WERI-Rb-1 (cell line): ENCODE results near the gene CEP97.
"Not testable (repeated sequence)": the region's sequence is repeated elsewhere in the genome, so short reads cannot be mapped to it uniquely, and the experiment has no call there.

Experiments used
- DNase-seq: peaks from one replicate; pipeline ENCODE4 v3.0.0-alpha.2; 2020
- H3K27ac ChIP-seq: fragments of 250-450 bp; sonication (Bioruptor Pico); 2 replicates; pipeline ENCODE4 v1.5.1; 2020; ENCODE audit warnings: mild to moderate bottlenecking, moderate library complexity
- H3K27me3 ChIP-seq: fragments of 250-450 bp; sonication (Bioruptor Pico); 2 replicates; pipeline ENCODE4 v1.5.1; 2021; ENCODE audit warnings: mild to moderate bottlenecking, low read depth, moderate library complexity; ENCODE audit not compliant: insufficient read depth, severe bottlenecking
- H3K36me3 ChIP-seq: fragments of 250-450 bp; sonication (Bioruptor Pico); 2 replicates; pipeline ENCODE4 v1.5.1; 2020; ENCODE audit warnings: mild to moderate bottlenecking, moderate library complexity
- H3K4me3 ChIP-seq: 2 replicates; pipeline ENCODE4 v1.5.1; 2011; ENCODE audit warnings: low read depth, mild to moderate bottlenecking, control low read depth, low read length
- H3K9me3 ChIP-seq: fragments of 250-450 bp; sonication (Bioruptor Pico); 2 replicates; pipeline ENCODE4 v1.5.1; 2021; ENCODE audit warnings: mild to moderate bottlenecking, moderate library complexity; ENCODE audit not compliant: severe bottlenecking
- CTCF ChIP-seq: IDR thresholded peaks from 2 replicates; pipeline ENCODE4 v1.5.1; 2011; ENCODE audit warnings: low read depth, mild to moderate bottlenecking, control low read depth, inconsistent platforms, low read length

The CEP97 gene

GRCh38 chr3:101744811-101745210 is 20.4 kb downstream of the CEP97 start:
- TF ChIP-seq CTCF: no peak
- DNase-seq: no peak
- no peaks in the 10 kb centered on the region for H3K27me3 ChIP-seq
- H3K4me3 ChIP-seq: no peak overlapping the region
- peaks cover 2% of the 10 kb centered on the region for H3K9me3 ChIP-seq
- H3K36me3 ChIP-seq: peaks cover 43% of the 10 kb centered on the region
- no peak overlapping the region for H3K27ac ChIP-seq

- not testable (repeated sequence) for H3K9me3 ChIP-seq, DNase-seq, H3K27ac ChIP-seq, H3K27me3 ChIP-seq, H3K4me3 ChIP-seq
- H3K36me3 ChIP-seq: peaks cover 40% of the 10 kb centered on the region
Observed at GRCh38 chr3:101745934-101746333, 21.5 kb downstream of the CEP97 start.

- not testable (repeated sequence) for H3K27me3 ChIP-seq, H3K27ac ChIP-seq, H3K4me3 ChIP-seq, H3K9me3 ChIP-seq, DNase-seq
- H3K36me3 ChIP-seq: peaks cover 43% of the 10 kb centered on the region
Observed at GRCh38 chr3:101753386-101754113, 29.1 kb downstream of the CEP97 start.

- TF ChIP-seq CTCF: no peak
- peaks cover 76% of the 10 kb centered on the region for H3K36me3 ChIP-seq
Observed at GRCh38 chr3:101758224-101758623, 33.8 kb downstream of the CEP97 start.

GRCh38 chr3:101762041-101762646 is 37.7 kb downstream of the CEP97 start:
- H3K36me3 ChIP-seq: peaks cover 86% of the 10 kb centered on the region

More at GRCh38 chr3:101758224-101758623, 33.8 kb downstream of the CEP97 start:
- no peaks in the 10 kb centered on the region for H3K9me3 ChIP-seq
- no peak overlapping the region for H3K4me3 ChIP-seq
- DNase-seq: no peak
- H3K27ac ChIP-seq: no peak overlapping the region
- no peaks in the 10 kb centered on the region for H3K27me3 ChIP-seq

GRCh38 chr3:101777745-101778281 is 53.4 kb downstream of the CEP97 start:
- not testable (repeated sequence) for H3K36me3 ChIP-seq, DNase-seq, H3K4me3 ChIP-seq, H3K27me3 ChIP-seq, H3K27ac ChIP-seq, H3K9me3 ChIP-seq

More at GRCh38 chr3:101762041-101762646, 37.7 kb downstream of the CEP97 start:
- no peak overlapping the region for H3K27ac ChIP-seq
- no peak overlapping the region for H3K4me3 ChIP-seq
- no peaks in the 10 kb centered on the region for H3K27me3 ChIP-seq
- no peaks in the 10 kb centered on the region for H3K9me3 ChIP-seq
- no peak for DNase-seq
- TF ChIP-seq CTCF: no peak

GRCh38 chr3:101778385-101779046 is 54.1 kb downstream of the CEP97 start:
- Histone ChIP-seq H3K27me3 (no peaks in the 10 kb centered on the region), H3K36me3 (peaks cover 4% of the 10 kb centered on the region; the same call in 1 of the 2 replicates), H3K4me3 (peak overlapping the region; percentile 91), H3K9me3 (no peaks in the 10 kb centered on the region), H3K27ac (no peak overlapping the region)
- no peak for TF ChIP-seq CTCF
- DNase-seq: no peak
